D721Med (cell line): Measurements from ENCODE around the gene TOM1L2.
"Not testable (repeated sequence)": the region's sequence is repeated elsewhere in the genome, so short reads cannot be mapped to it uniquely, and the experiment has no call there.

Experiments used
- DNase-seq: peaks from one replicate; pipeline ENCODE4 v3.0.0; 2011; ENCODE audit warnings: low spot score; ENCODE audit not compliant: insufficient read length
- FAIRE-seq: peaks from 2 replicates; lab custom pipeline; 2011; peaks lifted over from hg19 to GRCh38; lab: Jason Lieb, UNC
- TF ChIP-seq, protein P1 (sequence below): IDR thresholded peaks from 2 replicates; pipeline ENCODE4 v1.5.1; 2012; ENCODE audit warnings: mild to moderate bottlenecking, control low read depth; ENCODE audit not compliant: insufficient read depth; ENCODE audit errors: missing control alignments

TOM1L2 gene

GRCh38 chr17:18005496-18005895 lies 33.3 kb upstream of the TOM1L2 start:
- TF ChIP-seq, protein P1, sequence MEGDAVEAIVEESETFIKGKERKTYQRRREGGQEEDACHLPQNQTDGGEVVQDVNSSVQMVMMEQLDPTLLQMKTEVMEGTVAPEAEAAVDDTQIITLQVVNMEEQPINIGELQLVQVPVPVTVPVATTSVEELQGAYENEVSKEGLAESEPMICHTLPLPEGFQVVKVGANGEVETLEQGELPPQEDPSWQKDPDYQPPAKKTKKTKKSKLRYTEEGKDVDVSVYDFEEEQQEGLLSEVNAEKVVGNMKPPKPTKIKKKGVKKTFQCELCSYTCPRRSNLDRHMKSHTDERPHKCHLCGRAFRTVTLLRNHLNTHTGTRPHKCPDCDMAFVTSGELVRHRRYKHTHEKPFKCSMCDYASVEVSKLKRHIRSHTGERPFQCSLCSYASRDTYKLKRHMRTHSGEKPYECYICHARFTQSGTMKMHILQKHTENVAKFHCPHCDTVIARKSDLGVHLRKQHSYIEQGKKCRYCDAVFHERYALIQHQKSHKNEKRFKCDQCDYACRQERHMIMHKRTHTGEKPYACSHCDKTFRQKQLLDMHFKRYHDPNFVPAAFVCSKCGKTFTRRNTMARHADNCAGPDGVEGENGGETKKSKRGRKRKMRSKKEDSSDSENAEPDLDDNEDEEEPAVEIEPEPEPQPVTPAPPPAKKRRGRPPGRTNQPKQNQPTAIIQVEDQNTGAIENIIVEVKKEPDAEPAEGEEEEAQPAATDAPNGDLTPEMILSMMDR = no peak
- no peak for FAIRE-seq

DNA sequence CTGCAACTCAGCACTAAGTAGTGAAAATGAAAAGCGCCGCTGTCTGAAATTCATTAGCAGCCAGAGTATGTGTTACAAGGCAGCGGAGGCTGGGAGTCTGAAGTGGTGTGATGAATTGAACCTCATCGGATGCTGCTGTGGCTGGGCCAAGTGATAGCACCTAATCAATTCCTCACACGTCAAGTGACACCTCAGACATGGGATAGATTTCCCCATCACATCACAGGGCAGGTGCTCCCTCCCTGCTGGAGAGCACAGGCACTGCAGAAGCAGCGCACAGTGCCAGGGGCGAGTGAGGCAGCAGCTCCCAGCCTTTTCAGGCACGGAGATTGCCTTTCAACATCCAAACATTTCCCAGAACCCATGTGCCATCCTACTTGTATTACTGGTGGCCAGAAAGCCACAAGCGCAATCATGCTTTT lies 32.7 kb upstream of the TOM1L2 start:
- DNase-seq = no peak
- TF ChIP-seq, protein P1 = no peak
- FAIRE-seq = no peak

More at GRCh38 chr17:18005496-18005895, 33.3 kb upstream of the TOM1L2 start:
- no peak for DNase-seq

- no peak for FAIRE-seq
- DNase-seq = no peak
- TF ChIP-seq, protein P1 = no peak
Measured at GRCh38 chr17:18004345-18004744, 32.1 kb upstream of the TOM1L2 start.

GRCh38 chr17:18002171-18002570 lies 30.0 kb upstream of the TOM1L2 start:
- TF ChIP-seq, protein P1 = no peak
- FAIRE-seq = no peak
- DNase-seq = no peak

- FAIRE-seq (no peak), DNase-seq (no peak)
- TF ChIP-seq, protein P1 = no peak
Measured at GRCh38 chr17:18000030-18000408, 27.8 kb upstream of the TOM1L2 start.

- TF ChIP-seq, protein P1 = no peak
- no peak for DNase-seq
- FAIRE-seq = no peak
Measured at GRCh38 chr17:17999364-18000029, 27.3 kb upstream of the TOM1L2 start.

- no peak for FAIRE-seq
- no peak for DNase-seq
- TF ChIP-seq, protein P1 = no peak
Measured at GRCh38 chr17:17998934-17999333, 26.7 kb upstream of the TOM1L2 start.

GRCh38 chr17:17995887-17996286 lies 23.7 kb upstream of the TOM1L2 start:
- FAIRE-seq, DNase-seq: not testable (repeated sequence)
